CD8-positive, alpha-beta memory T cell (primary cell): ENCODE measurements around the gene SKI. TPM values are rescaled to one million over a fixed set of nuclear protein-coding genes. Genes with fewer than 3 reads are reported as not detected.

Source experiments
- CTCF ChIA-PET: fragments of 350-600 bp; sonication (Branson Sonifier 250); formaldehyde crosslinking; loops from one replicate; lab custom pipeline; 2021; ENCODE audit warnings: antibody characterized with exemption; lab: Charles Lee
- POLR2A ChIA-PET: fragments of 350-600 bp; sonication (Branson Sonifier 250); formaldehyde crosslinking; loops from one replicate; lab custom pipeline; 2021; ENCODE audit warnings: antibody characterized with exemption; lab: Charles Lee
- DNase-seq, 5 donors: peaks; one replicate each; pipeline versions ENCODE4 v3.0.0 to v3.0.0-alpha.2; 2020 to 2022; ENCODE audit warnings: mixed read lengths in 1 of 5
- H3K27ac ChIP-seq: one replicate; pipeline ENCODE4 v1.7.0; 2013; ENCODE audit warnings: low read depth, mild to moderate bottlenecking, low read length, moderate library complexity
- H3K27me3 ChIP-seq: 2 replicates; pipeline ENCODE4 v1.7.0; 2013; ENCODE audit warnings: low read length, mild to moderate bottlenecking; ENCODE audit not compliant: insufficient read depth, poor library complexity, severe bottlenecking
- H3K36me3 ChIP-seq: 2 replicates; pipeline ENCODE4 v1.7.0; 2013; ENCODE audit warnings: mild to moderate bottlenecking, low read length, moderate library complexity; ENCODE audit not compliant: insufficient read depth
- H3K4me1 ChIP-seq: 2 replicates; pipeline ENCODE4 v1.7.0; 2013; ENCODE audit warnings: mild to moderate bottlenecking, low read length, moderate library complexity; ENCODE audit not compliant: insufficient read depth
- H3K4me3 ChIP-seq: 2 replicates; pipeline ENCODE4 v1.7.0; 2013; ENCODE audit warnings: mild to moderate bottlenecking, low read length
- H3K9me3 ChIP-seq: 2 replicates; pipeline ENCODE4 v1.7.0; 2013; ENCODE audit warnings: mild to moderate bottlenecking, low read length
- H3K27ac Mint-ChIP-seq, 8 donors: one replicate each; pipeline ENCODE4 v1.8.0; 2020 to 2021; ENCODE audit warnings: mixed read lengths in 8 of 8, mild to moderate bottlenecking in 6 of 8, inconsistent platforms in 3 of 8, moderate library complexity in 3 of 8
- H3K27me3 Mint-ChIP-seq, 2 donors: one replicate each; pipeline ENCODE4 v1.8.0; 2020 to 2021; ENCODE audit warnings: mixed read lengths in 2 of 2, mild to moderate bottlenecking in 1 of 2, moderate library complexity in 1 of 2
- H3K36me3 Mint-ChIP-seq, 3 donors: one replicate each; pipeline ENCODE4 v1.8.0; 2020 to 2021; ENCODE audit warnings: mixed read lengths in 3 of 3, inconsistent platforms in 1 of 3, mild to moderate bottlenecking in 1 of 3
- H3K4me1 Mint-ChIP-seq, 3 donors: one replicate each; pipeline ENCODE4 v1.8.0; 2020 to 2021; ENCODE audit warnings: mixed read lengths in 3 of 3, inconsistent platforms in 1 of 3, mild to moderate bottlenecking in 1 of 3
- H3K4me3 Mint-ChIP-seq, 7 donors: one replicate each; pipeline ENCODE4 v1.8.0; 2020 to 2021; ENCODE audit warnings: mixed read lengths in 7 of 7, mild to moderate bottlenecking in 6 of 7, moderate library complexity in 4 of 7, inconsistent platforms in 2 of 7
- H3K9me3 Mint-ChIP-seq, 5 donors: one replicate each; pipeline ENCODE4 v1.8.0; 2020 to 2022; ENCODE audit warnings: mixed read lengths in 5 of 5, mild to moderate bottlenecking in 3 of 5, moderate library complexity in 2 of 5, inconsistent platforms in 1 of 5
- polyA plus RNA-seq: library from polyadenylated mRNA; unstranded; fragments of 300-500 nt; fragmentation: Illumina TruSeq; gene quantifications from one replicate; pipeline ENCODE4 v1.2.3, GENCODE V29; 2021
- total RNA-seq, 2 experiments: library from RNA; stranded (reverse); gene quantifications; one replicate each; pipeline ENCODE4 v1.2.3, GENCODE V29; 2021

The SKI gene
- total and polyA plus RNA-seq, 3 experiments from 2014 or later = 0.94 to 38.4 (median 35.9) TPM

DNA sequence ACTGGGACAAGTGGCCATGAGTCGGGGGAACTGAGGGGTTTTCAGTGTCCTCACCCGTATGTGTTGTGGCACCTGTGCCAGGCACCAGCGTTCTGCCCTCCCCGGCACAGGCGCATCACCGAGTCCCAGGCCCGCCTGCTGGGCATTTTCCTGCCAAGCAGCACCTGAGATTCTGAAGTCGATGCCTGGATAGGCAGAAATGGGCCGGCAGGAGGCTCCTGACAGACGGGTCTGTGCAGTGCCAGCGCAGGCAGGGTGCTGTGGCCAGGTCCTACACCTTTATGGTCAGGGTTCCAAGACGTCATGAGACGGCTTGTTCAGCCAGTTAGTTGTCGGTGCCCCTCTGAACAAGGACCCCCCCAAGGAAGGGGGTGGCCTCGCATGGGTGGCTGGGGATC lies 44.2 kb upstream of the SKI start:
- POLR2A ChIA-PET = no interaction called here

GRCh38 chr1:2184531-2184930 lies 43.6 kb upstream of the SKI start:
- H3K27ac Mint-ChIP-seq = peak overlapping the region in 2 of 8 donors; percentile 23 to 54
- peaks cover 0 to 5% (median 2%) of the 10 kb centered on the region in 3 donors for H3K4me1 Mint-ChIP-seq
- no peak for DNase-seq
- no peaks in the 10 kb centered on the region for H3K9me3 Mint-ChIP-seq
- H3K27me3 ChIP-seq = no peaks in the 10 kb centered on the region
- peaks cover 0 to 38% (median 4%) of the 10 kb centered on the region in 3 donors for H3K36me3 Mint-ChIP-seq
- H3K4me3 Mint-ChIP-seq = no peak overlapping the region
- H3K9me3 ChIP-seq = no peaks in the 10 kb centered on the region
- no peaks in the 10 kb centered on the region for H3K36me3 ChIP-seq
- H3K27ac ChIP-seq = no peak overlapping the region
- H3K27me3 Mint-ChIP-seq = no peaks in the 10 kb centered on the region
- CTCF ChIA-PET = interaction anchor here (1.6 to 2.1 kb wide), 2 partner anchors 10 to 11 kb away, joined by 5 read pairs; partner anchors contain the start of gene FAAP20
- H3K4me3 ChIP-seq = no peak overlapping the region
- no peaks in the 10 kb centered on the region for H3K4me1 ChIP-seq
- POLR2A ChIA-PET = no interaction called here

More for the DNA sequence above, 44.2 kb upstream of the SKI start:
- CTCF ChIA-PET = interaction anchor here (2.1 kb wide), 1 partner anchor 11 kb away, joined by 5 read pairs; the partner anchor contains the start of gene FAAP20
- no peaks in the 10 kb centered on the region for H3K36me3 ChIP-seq
- H3K4me3 Mint-ChIP-seq = no peak overlapping the region
- no peak overlapping the region for H3K27ac ChIP-seq
- no peak for DNase-seq
- no peaks in the 10 kb centered on the region for H3K4me1 ChIP-seq
- peaks cover 0 to 38% (median 4%) of the 10 kb centered on the region in 3 donors for H3K36me3 Mint-ChIP-seq
- no peaks in the 10 kb centered on the region for H3K27me3 Mint-ChIP-seq
- H3K4me3 ChIP-seq = no peak overlapping the region
- peak overlapping the region in 2 of 8 donors; percentile 36 to 54 for H3K27ac Mint-ChIP-seq
- H3K9me3 Mint-ChIP-seq = no peaks in the 10 kb centered on the region
- H3K27me3 ChIP-seq = no peaks in the 10 kb centered on the region
- no peaks in the 10 kb centered on the region for H3K4me1 Mint-ChIP-seq
- no peaks in the 10 kb centered on the region for H3K9me3 ChIP-seq

GRCh38 chr1:2184934-2185333 lies 43.2 kb upstream of the SKI start:
- Histone ChIP-seq H3K36me3 (no peaks in the 10 kb centered on the region), H3K9me3 (no peaks in the 10 kb centered on the region), H3K27me3 (no peaks in the 10 kb centered on the region), H3K4me1 (peaks cover 2% of the 10 kb centered on the region), H3K27ac (no peak overlapping the region), H3K4me3 (no peak overlapping the region)
- peaks cover 0 to 7% (median 2%) of the 10 kb centered on the region in 3 donors for H3K4me1 Mint-ChIP-seq
- H3K27ac Mint-ChIP-seq = peak overlapping the region in 2 of 8 donors; percentile 33 to 54
- no peak for DNase-seq
- no peaks in the 10 kb centered on the region for H3K9me3 Mint-ChIP-seq
- CTCF ChIA-PET = interaction anchor here (1.6 to 2.1 kb wide), 2 partner anchors 10 kb away, joined by 5 read pairs; partner anchors contain the start of gene FAAP20
- H3K27me3 Mint-ChIP-seq = no peaks in the 10 kb centered on the region
- no peak overlapping the region for H3K4me3 Mint-ChIP-seq
- peaks cover 0 to 34% (median 4%) of the 10 kb centered on the region in 3 donors for H3K36me3 Mint-ChIP-seq
- POLR2A ChIA-PET = no interaction called here

GRCh38 chr1:2185880-2186855 lies 42.0 kb upstream of the SKI start:
- peaks cover 0 to 28% (median 4%) of the 10 kb centered on the region in 3 donors for H3K36me3 Mint-ChIP-seq
- no peak for DNase-seq
- Histone ChIP-seq H3K27ac (no peak overlapping the region), H3K36me3 (no peaks in the 10 kb centered on the region), H3K4me1 (peaks cover 7% of the 10 kb centered on the region), H3K4me3 (no peak overlapping the region), H3K27me3 (no peaks in the 10 kb centered on the region), H3K9me3 (no peaks in the 10 kb centered on the region)
- peaks cover 0 to 15% (median 7%) of the 10 kb centered on the region in 3 donors for H3K4me1 Mint-ChIP-seq
- no peaks in the 10 kb centered on the region for H3K9me3 Mint-ChIP-seq
- H3K27me3 Mint-ChIP-seq = no peaks in the 10 kb centered on the region
- H3K4me3 Mint-ChIP-seq = no peak overlapping the region
- H3K27ac Mint-ChIP-seq = peak overlapping the region in 2 of 8 donors; percentile 42 to 86
- ChIA-PET POLR2A (no interaction called here), CTCF (interaction anchor here (1.6 to 2.1 kb wide), 2 partner anchors 9 to 11 kb away, joined by 5 read pairs; partner anchors contain the start of gene FAAP20)

GRCh38 chr1:2186901-2187300 lies 41.2 kb upstream of the SKI start:
- POLR2A ChIA-PET = no interaction called here

DNA sequence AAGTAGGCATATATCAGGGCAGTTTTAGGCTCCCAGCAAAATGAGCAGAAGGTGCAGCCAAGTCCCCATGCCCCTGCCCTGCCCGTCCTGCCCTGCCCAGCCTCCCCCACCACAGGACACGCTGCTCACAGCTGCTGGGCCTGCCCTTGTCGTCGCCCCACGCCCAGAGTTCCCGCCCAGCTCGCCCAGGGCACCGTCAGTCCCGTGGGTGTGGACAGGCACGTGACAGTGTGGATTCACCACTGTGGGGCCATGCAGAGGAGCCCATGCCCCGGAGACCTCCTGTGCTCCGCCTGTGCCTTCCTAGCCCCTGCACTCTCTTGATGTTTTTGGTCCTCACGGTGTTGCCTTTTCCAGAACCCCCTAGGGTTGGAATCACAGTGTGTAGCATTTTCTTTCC lies 40.5 kb upstream of the SKI start:
- H3K27ac ChIP-seq = no peak overlapping the region
- no peak overlapping the region for H3K4me3 ChIP-seq
- ChIA-PET POLR2A (no interaction called here), CTCF (interaction anchor here (1.1 kb wide), 1 partner anchor 13 kb away, joined by 3 read pairs; no protein-coding TSS in a partner anchor)
- no peaks in the 10 kb centered on the region for H3K9me3 ChIP-seq
- Mint-ChIP-seq H3K27ac (peak overlapping the region in 5 of 8 donors; percentile 6 to 95 (median 43)), H3K36me3 (peaks cover 0 to 29% (median 5%) of the 10 kb centered on the region in 3 donors), H3K4me1 (peaks cover 4 to 19% (median 9%) of the 10 kb centered on the region in 3 donors), H3K27me3 (no peaks in the 10 kb centered on the region), H3K9me3 (no peaks in the 10 kb centered on the region), H3K4me3 (no peak overlapping the region)
- no peaks in the 10 kb centered on the region for H3K27me3 ChIP-seq
- no peaks in the 10 kb centered on the region for H3K36me3 ChIP-seq
- DNase-seq = no peak
- peaks cover 7% of the 10 kb centered on the region for H3K4me1 ChIP-seq

More at GRCh38 chr1:2186901-2187300, 41.2 kb upstream of the SKI start:
- no peaks in the 10 kb centered on the region for H3K27me3 ChIP-seq
- no peak overlapping the region for H3K4me3 ChIP-seq
- no peaks in the 10 kb centered on the region for H3K9me3 ChIP-seq
- Mint-ChIP-seq H3K9me3 (no peaks in the 10 kb centered on the region), H3K36me3 (peaks cover 0 to 29% (median 5%) of the 10 kb centered on the region in 3 donors), H3K4me1 (peaks cover 4 to 19% (median 9%) of the 10 kb centered on the region in 3 donors), H3K4me3 (no peak overlapping the region), H3K27me3 (no peaks in the 10 kb centered on the region), H3K27ac (peak overlapping the region in 2 of 8 donors; percentile 80 to 95)
- no peak for DNase-seq
- CTCF ChIA-PET = no interaction called here
- H3K4me1 ChIP-seq = peaks cover 7% of the 10 kb centered on the region
- H3K27ac ChIP-seq = no peak overlapping the region
- H3K36me3 ChIP-seq = no peaks in the 10 kb centered on the region

DNA sequence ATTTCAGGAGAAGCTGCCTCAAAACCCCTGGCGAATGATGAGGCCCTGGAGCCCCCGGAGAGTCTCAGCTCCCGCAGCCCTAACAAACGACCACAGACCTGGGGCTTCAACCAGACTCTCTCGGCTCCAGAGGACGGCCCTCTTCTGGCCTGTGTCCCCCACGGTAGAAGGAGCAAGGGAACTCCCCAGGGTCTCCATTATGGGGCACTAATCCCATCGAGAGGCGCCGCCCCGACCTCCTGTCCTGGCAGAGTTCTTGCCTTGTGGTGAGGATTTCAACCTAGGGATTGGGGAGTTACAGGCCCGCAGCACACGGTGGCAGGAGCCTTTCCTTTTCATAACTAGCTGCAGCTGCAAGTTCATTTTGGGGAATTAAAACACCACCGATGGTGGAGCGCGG lies 39.8 kb upstream of the SKI start:
- H3K4me3 Mint-ChIP-seq = peak overlapping the region in 1 of 7 donors; percentile 27
- H3K36me3 ChIP-seq = no peaks in the 10 kb centered on the region
- H3K27me3 Mint-ChIP-seq = no peaks in the 10 kb centered on the region
- H3K4me3 ChIP-seq = no peak overlapping the region
- no peak overlapping the region for H3K27ac ChIP-seq
- peaks cover 7% of the 10 kb centered on the region for H3K4me1 ChIP-seq
- no peak for DNase-seq
- POLR2A ChIA-PET = no interaction called here
- CTCF ChIA-PET = interaction anchor here (1.1 to 3.0 kb wide), 2 partner anchors 14 to 193 kb away, joined by 3 to 14 read pairs; no protein-coding TSS in a partner anchor
- H3K27me3 ChIP-seq = no peaks in the 10 kb centered on the region
- peak overlapping the region in 5 of 8 donors; percentile 66 to 95 (median 82) for H3K27ac Mint-ChIP-seq
- peaks cover 0 to 25% (median 5%) of the 10 kb centered on the region in 3 donors for H3K36me3 Mint-ChIP-seq
- H3K9me3 Mint-ChIP-seq = no peaks in the 10 kb centered on the region
- peaks cover 4 to 22% (median 9%) of the 10 kb centered on the region in 3 donors for H3K4me1 Mint-ChIP-seq
- H3K9me3 ChIP-seq = no peaks in the 10 kb centered on the region
